GM18507 (cell line): Measurements from ENCODE around the gene SOX30.

Source experiments
- DNase-seq: peaks from one replicate; pipeline ENCODE4 v3.0.0; 2011; ENCODE audit warnings: low read depth; ENCODE audit not compliant: insufficient read length; ENCODE audit errors: extremely low spot score
- FAIRE-seq: peaks from 2 replicates; lab custom pipeline; 2011; peaks lifted over from hg19 to GRCh38; lab: Jason Lieb, UNC

The SOX30 gene

DNA sequence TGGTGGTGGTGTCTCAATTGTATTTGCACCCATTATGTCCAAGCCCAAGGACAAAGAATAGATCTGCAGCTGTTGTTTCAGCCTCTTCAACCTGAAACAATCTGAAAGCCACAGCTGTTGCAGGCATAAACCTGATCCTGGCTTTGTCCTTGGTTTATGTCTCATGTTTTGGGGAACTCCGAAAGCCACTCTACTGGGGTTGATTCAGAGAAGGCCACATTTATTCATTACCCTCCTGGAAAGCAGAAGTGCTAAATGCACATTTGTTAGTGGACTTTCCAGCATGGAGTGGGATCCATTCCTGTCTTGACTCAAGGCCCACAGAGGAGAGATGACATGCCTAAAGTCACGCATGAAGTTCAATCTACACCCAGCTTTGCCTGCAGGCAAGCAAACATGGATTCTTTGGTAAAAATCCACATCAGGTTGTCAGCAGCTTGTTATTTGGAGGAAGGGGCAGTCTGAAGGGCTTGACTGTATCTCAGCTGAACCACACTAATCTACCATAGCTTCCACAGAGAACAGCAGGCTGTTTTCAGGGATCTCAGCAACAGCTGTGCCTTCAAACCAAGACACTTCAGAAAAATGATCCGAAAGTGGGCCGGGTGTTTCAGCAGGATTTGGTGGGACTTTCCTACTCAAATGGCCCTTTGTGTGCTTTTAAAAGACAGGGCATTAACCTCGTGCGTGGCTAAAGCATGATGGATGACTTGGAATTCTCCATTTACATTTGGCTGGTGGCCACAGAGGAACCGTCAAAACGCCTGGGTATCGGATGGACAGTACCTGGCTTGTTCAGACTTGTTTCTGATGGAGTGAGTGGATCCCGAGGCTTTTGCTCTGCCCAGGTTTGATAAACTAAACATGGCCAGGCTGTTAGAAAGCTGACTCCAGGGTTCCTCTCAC lies 40.4 kb downstream of the SOX30 start:
- DNase-seq (no peak), FAIRE-seq (peak; percentile 44)

DNA sequence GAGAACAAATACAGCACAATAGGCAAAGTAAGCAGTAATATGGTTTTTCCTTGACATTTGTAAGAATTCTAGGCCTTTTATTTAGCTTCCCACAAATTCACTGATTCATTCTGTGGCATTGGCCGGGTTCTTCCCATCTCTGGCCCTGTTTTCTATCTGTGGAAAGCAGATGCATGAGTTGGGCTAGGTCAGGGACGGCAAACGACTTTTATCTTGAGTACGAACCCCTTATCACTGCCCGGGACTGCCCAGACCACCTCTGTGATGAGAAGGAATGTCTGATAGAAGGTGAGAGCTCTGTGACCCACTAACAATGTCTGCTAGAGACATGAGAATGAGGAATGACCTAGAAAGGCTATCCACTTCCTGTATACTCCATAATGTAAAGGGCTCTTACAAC lies 41.2 kb downstream of the SOX30 start:
- DNase-seq = no peak
- FAIRE-seq = no peak

DNA sequence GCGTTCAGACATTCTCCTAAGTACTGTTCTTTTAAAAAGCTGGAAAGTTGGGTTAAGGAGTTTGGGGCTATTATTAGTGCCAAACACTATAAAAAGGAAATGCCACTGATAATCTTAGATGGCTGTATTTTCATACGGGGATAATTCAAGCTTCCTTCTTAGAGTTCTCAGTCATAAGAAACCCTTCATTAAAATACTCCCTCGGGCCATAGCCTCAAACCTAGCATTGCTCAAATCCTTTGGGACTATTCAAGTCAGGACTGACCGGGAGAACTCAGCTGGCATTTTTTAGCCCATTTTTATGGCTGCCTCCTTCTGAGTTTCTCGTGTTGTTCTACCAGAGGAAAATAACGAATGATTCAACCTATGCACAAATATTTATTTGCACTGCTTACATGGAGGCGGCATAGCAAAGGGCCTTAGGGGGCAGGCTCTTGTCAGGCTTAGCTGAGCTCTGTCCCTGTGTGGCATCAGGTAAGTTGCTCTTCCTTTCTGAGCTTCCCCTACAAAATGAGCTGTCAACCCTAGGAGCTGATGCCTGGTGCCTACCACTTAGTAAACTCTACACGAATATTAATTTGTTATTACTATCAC lies 43.2 kb downstream of the SOX30 start:
- DNase-seq = no peak
- no peak for FAIRE-seq

DNA sequence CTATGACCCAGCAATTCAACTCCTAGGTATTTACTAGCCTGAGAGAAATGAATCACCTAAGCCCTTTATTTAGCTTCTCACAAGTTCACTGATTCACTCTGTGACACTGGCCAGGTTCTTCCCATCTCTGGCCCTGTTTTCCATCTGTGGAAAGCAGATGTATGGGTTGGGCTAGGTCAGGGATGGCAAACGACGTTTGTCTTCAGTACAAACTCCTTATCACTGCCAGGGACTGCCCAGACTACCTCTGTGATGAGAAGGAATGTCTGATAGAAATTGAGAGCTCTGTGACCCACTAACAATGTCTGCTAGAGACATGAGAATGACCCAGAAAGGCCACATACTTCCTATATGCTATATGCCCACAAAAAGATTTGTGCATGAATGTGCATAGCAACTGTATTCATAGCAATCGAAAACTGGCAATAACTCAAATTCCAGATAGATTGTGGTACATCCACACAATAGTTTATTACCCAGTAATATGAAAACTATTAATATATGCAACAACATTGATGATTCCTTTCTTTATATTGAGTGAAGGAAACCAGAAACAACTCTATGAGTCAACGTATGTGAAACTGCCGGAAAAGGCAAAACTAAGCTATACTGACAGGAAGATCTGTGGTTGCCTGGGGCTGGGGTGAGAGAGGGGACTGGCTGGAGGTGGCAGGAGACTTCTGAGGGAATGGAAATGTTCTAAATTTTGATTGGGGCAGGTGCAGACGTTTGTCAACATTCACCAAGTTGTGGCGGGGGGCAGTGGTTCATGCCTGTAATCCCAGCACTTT lies 44.7 kb downstream of the SOX30 start:
- DNase-seq = no peak
- peak; percentile 80 for FAIRE-seq

DNA sequence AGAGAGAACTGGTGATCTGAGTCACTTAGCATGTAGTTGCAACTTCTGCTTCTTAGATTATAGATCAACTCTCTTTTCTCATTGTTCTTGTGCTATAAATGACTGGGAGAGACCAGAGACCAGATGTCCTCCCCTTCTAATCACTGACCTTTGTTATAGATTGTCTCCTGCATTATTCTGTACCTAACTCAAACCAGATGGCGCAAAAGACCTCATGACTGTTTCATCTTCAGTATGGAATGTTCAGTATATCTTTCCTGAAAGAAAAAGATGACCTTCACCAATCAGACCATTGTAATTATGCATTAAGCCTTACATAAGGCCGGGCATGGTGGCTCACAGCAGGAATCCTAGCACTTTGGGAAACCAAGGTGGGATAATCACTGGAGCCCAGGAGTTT lies 46.2 kb downstream of the SOX30 start:
- DNase-seq (no peak), FAIRE-seq (no peak)

DNA sequence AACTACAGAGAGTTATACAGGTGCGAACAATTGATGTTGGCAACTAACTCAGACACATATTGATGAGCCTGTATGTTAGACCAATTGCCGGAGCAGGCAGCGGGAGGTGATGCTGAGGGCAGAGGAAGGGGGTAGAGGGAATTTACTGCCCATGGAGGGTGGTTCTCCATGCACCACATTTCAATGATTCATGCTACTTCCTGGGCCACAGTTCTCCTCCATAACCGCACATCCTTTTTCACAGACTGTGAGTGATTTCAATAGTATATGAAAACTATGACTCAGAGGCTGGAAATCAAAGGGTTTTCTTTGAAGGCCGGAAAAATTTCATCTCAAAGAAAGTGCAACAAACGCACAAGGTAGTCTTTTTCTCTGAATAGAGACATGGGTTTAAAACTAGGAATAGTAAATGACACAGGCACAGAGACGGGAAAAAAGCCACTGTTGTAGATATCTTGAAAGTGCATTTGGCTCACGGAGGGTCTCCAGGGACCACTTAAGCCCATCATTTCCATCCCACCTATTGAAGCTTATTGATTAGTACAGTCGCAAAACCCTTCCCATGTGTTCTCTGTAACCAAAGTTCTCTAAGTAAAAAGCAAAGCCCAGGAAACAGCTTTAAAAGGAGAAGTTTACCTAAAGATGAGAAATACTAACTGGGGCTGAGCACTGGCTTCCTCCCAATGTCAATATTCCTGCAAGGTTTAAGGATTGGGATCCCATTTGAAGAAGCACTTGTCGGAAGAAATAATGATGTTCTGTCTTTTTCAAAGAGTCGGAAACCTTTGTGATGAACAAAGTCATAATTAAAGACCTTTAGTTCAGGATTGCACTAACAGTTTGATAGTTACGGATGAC lies 48.7 kb downstream of the SOX30 start:
- FAIRE-seq (peak; percentile 86), DNase-seq (no peak)

DNA sequence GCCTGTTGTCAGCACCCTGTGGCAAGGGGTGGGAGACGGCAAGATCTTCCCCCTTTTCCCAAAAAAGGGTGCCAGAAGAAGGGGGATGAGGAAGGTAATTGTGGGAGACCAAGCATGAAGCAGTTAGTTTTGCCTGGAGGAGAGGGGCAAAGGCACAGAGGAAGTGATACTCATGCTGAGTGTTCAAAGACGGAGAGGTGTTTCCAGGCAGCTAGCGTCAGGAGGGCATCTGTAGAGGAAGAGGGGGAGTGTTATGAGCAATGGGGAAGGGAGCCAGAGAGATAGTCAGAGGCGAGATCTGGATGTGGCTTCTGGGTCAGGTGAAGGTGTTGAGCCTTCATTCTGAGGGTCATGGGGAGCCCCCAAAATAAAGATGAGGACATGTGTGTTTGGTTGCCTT lies 49.7 kb downstream of the SOX30 start:
- FAIRE-seq (peak; percentile 90), DNase-seq (no peak)

DNA sequence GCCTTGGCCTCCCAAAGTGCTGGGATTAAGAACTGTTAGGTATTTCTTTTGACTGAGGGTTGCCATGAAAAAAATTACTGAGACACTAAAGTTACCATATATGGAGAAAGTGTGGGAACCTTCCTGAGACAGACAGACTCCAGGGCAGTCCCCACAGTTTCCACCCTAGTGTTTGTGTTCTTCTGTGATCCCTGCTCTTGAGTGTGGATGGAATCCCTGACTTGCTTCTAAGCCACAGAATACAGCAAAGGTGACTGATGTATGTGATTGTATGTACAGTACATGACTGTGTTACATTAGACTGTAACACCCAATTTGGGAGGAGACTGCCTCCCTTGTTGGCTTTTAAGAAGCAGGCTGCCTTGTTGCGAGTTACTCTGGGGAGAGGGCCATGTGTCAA lies 52.0 kb downstream of the SOX30 start:
- no peak for FAIRE-seq
- DNase-seq = no peak

DNA sequence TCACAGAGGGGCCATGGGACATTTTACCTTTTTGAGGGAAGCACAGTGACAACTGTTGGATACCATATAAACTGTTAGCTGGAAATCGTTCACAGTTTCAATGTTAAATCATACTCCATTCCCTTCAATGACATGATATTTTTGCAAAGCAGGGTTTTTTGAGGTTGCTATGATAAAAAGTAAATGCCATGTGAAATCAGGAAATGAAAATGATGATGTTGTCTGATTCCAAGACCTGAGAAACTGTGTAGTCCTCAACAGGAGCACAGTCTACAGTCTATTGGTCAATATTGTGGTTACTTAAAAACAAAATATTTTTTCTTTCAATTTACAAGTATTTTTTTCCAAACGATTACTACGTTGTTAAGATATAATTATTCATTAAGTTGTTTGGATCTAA lies 52.7 kb downstream of the SOX30 start:
- peak; percentile 69 for FAIRE-seq

DNA sequence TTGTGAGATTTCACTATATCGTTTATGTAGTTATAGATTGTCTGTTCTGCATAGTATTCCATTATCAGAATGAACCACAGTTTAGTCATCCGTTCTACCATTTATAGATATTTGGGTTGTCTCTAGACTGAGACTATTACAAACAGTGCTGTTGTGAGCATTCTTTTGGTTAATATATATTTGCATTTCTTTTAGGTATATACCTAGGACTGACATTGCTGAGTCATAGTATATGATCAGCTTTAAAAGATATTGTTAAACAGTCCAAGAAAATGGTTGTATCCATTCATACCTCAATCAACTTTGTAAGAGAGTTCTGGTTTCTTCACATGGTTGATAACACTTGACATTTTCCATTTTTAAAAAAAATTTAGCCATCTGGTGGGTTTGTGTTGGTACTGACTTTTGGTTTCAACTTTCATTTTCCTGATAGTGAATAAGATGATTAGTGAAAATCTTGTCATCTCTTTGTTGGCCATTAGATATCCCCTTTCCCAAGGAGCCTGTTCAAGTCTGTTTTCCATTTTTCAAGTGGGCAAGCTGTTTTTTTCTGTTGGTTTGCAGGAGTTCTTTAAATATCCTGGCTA lies 53.8 kb downstream of the SOX30 start:
- peak; percentile 73 for FAIRE-seq
- no peak for DNase-seq

More for the DNA sequence above, 52.7 kb downstream of the SOX30 start:
- no peak for DNase-seq

DNA sequence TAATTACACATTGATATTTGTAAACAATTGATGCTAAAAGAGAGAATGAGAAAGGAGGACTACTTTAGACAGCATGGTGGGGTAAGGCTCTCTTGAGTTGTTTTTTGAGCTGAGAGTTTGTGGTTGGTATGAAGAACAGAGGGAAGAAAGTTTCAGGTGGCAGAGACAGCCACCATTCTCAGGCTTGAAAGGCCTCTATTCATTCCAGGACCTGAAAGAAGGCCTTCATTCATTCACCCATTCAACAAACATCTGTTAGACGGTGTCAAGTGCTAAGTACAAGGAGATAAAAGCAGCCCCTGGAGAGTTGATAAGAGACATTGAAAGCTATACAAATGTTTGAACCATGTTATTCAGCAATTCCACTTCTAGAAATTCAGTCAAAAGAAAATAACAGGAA lies 55.0 kb downstream of the SOX30 start:
- FAIRE-seq = no peak
- DNase-seq = no peak

DNA sequence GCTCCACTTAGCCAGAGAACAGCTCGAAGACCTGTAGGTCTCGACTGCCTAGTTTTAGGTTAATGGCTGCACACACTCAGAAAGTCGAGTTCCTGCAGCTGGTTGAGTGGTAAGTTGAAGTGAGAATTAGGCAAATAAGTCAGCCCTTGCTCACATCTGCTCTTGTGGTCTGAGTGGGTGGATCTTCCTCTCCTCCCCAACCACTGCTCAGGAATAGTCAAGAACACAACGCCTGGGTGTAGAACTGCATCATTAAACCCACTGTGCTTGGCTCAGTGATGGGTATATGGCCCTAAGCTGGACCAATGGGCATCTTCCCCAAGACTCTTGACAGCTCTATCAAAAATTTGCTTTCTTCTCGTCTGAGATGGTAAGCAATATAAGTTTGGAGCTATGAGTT lies 55.8 kb downstream of the SOX30 start:
- DNase-seq = no peak
- FAIRE-seq = peak; percentile 99

DNA sequence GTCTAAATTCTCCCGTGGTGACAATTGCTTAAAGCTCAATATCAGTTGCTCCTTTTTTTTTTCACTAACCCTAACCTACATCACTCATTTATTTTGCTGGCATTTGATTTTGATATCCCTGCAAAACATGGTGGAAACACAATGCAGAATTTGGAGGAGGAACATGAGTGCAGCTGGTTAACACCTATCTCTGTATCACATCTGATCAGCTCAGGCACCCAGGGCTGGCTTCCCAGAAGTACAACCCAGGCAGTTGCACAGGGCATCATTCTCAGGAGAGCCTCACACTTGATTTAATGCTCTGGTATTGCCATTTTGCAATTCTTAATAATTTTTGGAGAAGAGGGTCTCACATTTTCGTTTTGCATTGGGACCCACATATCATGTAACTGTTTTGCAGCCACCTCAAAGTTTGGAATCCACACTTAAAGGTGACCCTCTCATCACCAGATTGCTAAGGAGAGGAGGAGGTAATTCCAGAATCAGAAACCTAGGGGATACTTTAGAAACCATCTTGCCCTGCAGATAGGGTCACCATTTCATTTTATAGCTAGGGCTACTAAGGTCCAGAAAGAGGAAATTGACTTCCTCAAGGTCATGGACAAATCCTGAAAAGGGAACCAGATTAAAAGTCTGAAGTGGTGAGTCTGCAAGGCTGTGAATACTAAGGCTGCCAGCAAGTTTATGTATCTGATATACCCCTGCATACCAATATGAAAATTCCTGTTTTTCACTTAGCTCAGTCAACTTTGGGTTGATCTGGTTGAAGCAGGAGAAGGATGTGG lies 57.4 kb downstream of the SOX30 start:
- FAIRE-seq = peak; percentile 24

DNA sequence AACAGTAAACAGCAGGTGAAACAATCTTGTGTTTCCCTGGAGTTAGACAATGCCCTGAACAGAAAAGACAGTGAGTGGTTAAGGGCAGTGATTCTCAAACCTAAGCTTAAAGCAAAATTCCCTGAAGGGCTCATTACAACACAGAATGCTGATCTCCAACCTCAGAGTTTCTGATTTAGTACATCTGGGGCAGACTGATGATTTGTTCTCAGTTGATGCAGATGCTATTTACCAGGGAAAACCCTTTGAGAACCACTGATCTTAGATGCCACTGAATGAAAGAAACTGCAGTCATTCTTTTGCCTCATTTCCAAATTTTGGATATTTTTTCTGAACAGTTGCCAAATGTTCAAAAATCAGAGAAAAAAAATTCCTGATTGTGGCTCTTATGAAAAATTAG lies 58.0 kb downstream of the SOX30 start:
- peak; percentile 71 for FAIRE-seq

More for the DNA sequence above, 57.4 kb downstream of the SOX30 start:
- no peak for DNase-seq

DNA sequence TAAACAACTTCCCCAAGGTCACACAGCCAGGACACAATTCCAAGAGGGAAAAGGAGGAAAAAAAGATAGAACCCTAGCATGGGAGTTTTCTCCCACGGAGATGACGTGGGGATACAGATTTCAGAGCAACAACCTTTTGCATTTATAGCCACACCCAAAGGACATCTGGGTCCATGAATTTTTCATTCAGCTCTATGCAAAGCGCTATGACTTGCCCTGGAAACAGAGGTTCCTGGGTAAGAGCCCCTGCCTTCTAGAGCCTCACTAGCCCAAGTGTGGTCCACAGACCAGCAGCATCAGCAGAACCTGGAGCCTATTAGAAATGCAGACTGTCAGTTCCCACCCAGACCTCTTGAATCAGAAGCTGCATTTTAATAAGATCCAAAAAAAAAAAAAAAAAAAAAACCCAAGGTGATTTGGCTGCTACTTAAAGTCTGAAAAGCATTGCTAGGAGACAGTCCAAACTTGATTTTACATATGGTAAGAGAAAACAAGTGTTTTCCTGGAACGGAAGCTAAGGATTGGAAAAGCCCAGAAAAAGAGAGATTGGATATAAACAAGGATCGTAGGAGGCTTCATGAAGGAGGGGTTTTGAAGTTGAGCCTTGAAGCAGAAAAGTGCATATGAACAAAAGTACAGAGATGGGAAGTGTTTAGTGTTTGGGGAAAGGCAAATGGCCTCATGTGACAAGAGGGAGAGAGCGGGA lies 59.0 kb downstream of the SOX30 start:
- peak; percentile 29 for FAIRE-seq

More for the DNA sequence above, 58.0 kb downstream of the SOX30 start:
- DNase-seq = no peak

DNA sequence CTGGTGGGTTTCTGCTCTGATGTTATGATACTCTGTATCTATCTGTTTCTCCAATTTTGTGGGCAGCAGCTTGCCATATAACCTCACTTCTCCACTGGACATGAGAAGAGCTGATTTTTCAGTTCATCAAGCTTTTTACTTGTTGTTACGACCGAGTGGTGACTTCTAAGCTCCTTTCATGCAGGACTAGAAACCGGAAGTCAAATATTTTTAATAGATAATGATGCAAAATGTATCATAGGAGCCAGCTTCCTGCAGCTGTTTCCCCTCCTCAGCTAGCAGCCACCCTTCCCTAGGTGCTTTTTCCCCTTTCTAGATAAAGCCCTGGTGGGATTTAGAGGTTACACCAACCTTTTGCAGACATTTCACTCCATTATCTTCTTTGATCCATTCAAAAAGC lies 59.6 kb downstream of the SOX30 start:
- peak; percentile 73 for FAIRE-seq
- no peak for DNase-seq

More for the DNA sequence above, 59.0 kb downstream of the SOX30 start:
- no peak for DNase-seq

DNA sequence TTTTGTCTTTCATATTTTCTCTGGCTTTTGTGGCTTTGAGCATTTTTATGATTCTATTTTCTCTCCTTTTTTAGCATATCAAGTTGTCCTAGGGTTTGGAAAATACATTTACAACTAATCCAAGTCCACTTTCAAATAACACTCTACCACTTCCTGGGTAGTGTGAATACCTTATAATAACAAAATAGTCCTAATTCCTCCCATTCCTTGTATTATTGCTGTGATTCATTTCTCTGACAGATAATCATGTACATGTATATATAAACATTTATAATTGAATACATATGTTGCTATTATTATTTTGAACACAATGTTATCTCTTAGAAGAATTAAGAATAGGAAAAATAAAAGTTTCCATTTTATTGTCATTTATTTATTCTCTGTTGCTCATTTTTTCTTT lies 61.8 kb downstream of the SOX30 start:
- FAIRE-seq (no peak), DNase-seq (no peak)

DNA sequence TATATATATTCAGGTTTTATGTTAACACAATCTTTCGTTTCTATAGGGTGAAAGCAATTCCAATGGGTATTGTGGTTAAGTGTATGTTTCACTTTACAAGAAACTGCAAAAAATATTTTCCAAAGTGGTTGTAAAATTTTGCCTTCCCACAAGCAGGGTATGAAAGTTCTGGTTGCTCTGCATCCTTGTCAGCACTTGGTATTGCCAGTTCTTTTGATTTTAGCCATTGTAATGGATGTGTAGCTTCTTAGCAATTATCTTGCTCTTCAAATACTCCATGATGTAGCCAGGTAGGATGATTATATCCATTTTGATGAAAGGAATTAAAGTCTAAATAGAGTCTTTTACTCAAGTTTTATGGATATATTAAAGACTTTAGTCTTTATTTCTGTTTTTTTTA lies 67.6 kb downstream of the SOX30 start:
- DNase-seq (no peak), FAIRE-seq (no peak)
